OCI-LY7 (cell line): ENCODE measurements around the gene YIF1B. TPM values are rescaled to one million over a fixed set of nuclear protein-coding genes. Genes with fewer than 3 reads are reported as not detected.

Source experiments
- BruUV-seq: library from RNA; stranded (reverse); fragments of 400-500 nt; replicated peaks from 2 replicates; lab custom pipeline; 2021; lab: Mats Ljungman, UMichigan
- CTCF ChIA-PET: fragments of 300-600 bp; sonication (Branson Sonifier 250); formaldehyde crosslinking; loops from one replicate; lab custom pipeline; 2022; ENCODE audit warnings: antibody characterized with exemption; ENCODE audit not compliant: unreplicated experiment; lab: Charles Lee
- POLR2A ChIA-PET: fragments of 300-600 bp; sonication (Branson Sonifier 250); formaldehyde crosslinking; loops from one replicate; lab custom pipeline; 2022; ENCODE audit warnings: antibody characterized with exemption; lab: Charles Lee
- DNase-seq: peaks from one replicate; pipeline ENCODE4 v3.0.0-alpha.2; 2015; ENCODE audit warnings: low spot score
- H2AFZ ChIP-seq: fragments of 200-600 bp; sonication (generic), shearing (Covaris generic); 2 replicates; pipeline ENCODE4 v1.6.1; 2014; ENCODE audit warnings: mild to moderate bottlenecking, antibody characterized with exemption, low read length, moderate library complexity
- H3K27ac ChIP-seq: fragments of 200-600 bp; sonication (generic); 2 replicates; pipeline ENCODE4 v1.5.1; 2014; ENCODE audit warnings: mixed run types, low read depth, mild to moderate bottlenecking, moderate library complexity, low read length, inconsistent platforms; ENCODE audit not compliant: poor library complexity, severe bottlenecking
- H3K36me3 ChIP-seq: fragments of 200-600 bp; sonication (generic); 2 replicates; pipeline ENCODE4 v1.6.1; 2014; ENCODE audit warnings: mild to moderate bottlenecking, antibody characterized with exemption, low read length, moderate library complexity, mixed read lengths; ENCODE audit not compliant: insufficient read depth
- H3K4me1 ChIP-seq: fragments of 200-600 bp; sonication (generic); 2 replicates; pipeline ENCODE4 v1.5.1; 2014; ENCODE audit warnings: mild to moderate bottlenecking, low read length; ENCODE audit not compliant: insufficient read depth, poor library complexity, severe bottlenecking
- H3K4me2 ChIP-seq: fragments of 200-600 bp; sonication (generic); 2 replicates; pipeline ENCODE4 v1.6.1; 2014; ENCODE audit warnings: mild to moderate bottlenecking, low read length
- H3K4me3 ChIP-seq: fragments of 200-600 bp; sonication (generic); 2 replicates; pipeline ENCODE4 v1.5.1; 2014; ENCODE audit warnings: mild to moderate bottlenecking, low read depth, low read length; ENCODE audit not compliant: poor library complexity, severe bottlenecking
- H3K79me2 ChIP-seq: fragments of 200-600 bp; sonication (generic); 2 replicates; pipeline ENCODE4 v1.6.1; 2016; ENCODE audit warnings: low read depth, mild to moderate bottlenecking, low read length, moderate library complexity, mixed read lengths; ENCODE audit not compliant: insufficient read depth
- H3K9me2 ChIP-seq: fragments of 200-600 bp; sonication (generic); 2 replicates; pipeline ENCODE4 v1.6.1; 2016; ENCODE audit warnings: mild to moderate bottlenecking, low read length, mixed read lengths; ENCODE audit not compliant: insufficient read depth
- H3K9me3 ChIP-seq: fragments of 200-600 bp; sonication (generic); 2 replicates; pipeline ENCODE4 v1.6.1; 2014; ENCODE audit warnings: mild to moderate bottlenecking, mixed run types, low read length, mixed read lengths
- H4K20me1 ChIP-seq: fragments of 200-600 bp; sonication (generic); 2 replicates; pipeline ENCODE4 v1.6.1; 2014; ENCODE audit warnings: mild to moderate bottlenecking, antibody characterized with exemption, low read length, moderate library complexity, mixed read lengths; ENCODE audit not compliant: insufficient read depth
- CTCF ChIP-seq: fragments of 200-600 bp; sonication (generic); conservative IDR thresholded peaks from 2 replicates; pipeline ENCODE4 v1.5.1; 2014; ENCODE audit warnings: mild to moderate bottlenecking, antibody characterized with exemption, low read length, moderate library complexity, mixed read lengths
- EZH2phosphoT487 ChIP-seq: fragments of 200-600 bp; sonication (generic); IDR thresholded peaks from 2 replicates; pipeline ENCODE4 v1.6.1; 2018; ENCODE audit warnings: low read depth, borderline replicate concordance, mild to moderate bottlenecking, mixed run types, antibody characterized with exemption, low read length, moderate library complexity, mixed read lengths
- intact Hi-C: fragments of 100-400 bp; cut with micrococcal nuclease; formaldehyde crosslinking; loops from one replicate; pipeline ENCODE4 v1.10.0; 2022; ENCODE audit not compliant: unreplicated experiment
- total RNA-seq, 2 experiments: library from RNA; depleted of rRNA in 1 of 2; stranded (reverse); fragments of >200 nt in 1 of 2; shearing (Covaris generic) in 1 of 2; gene quantifications; 2 replicates each; pipeline ENCODE4 v1.2.3, GENCODE V29; 2014 to 2022

The YIF1B gene
- total RNA-seq, 2 experiments from 2014 or later = 64.3 to 68.3 TPM

- H3K9me2 ChIP-seq = no peaks in the 10 kb centered on the region
- intact Hi-C loops = loop anchor here (10.0 kb wide), 1 partner anchor 1095 kb away; the partner anchor contains the start of genes ZNF383 and ZNF585B
- no peaks in the 10 kb centered on the region for H4K20me1 ChIP-seq
- DNase-seq = no peak
- H3K36me3 ChIP-seq = peaks cover 9% of the 10 kb centered on the region; the same call in 1 of the 2 replicates
- no peak overlapping the region for H3K4me3 ChIP-seq
- ChIA-PET POLR2A (interaction anchor here (0.6 kb wide), 1 partner anchor 98 kb away, joined by 4 read pairs; no protein-coding TSS in a partner anchor), CTCF (no interaction called here)
- no TSS peak for BruUV-seq
- TF ChIP-seq CTCF (no peak), EZH2phosphoT487 (no peak)
- H3K4me1 ChIP-seq = peaks cover 8% of the 10 kb centered on the region
- no peak overlapping the region for H2AFZ ChIP-seq
- H3K4me2 ChIP-seq = no peak overlapping the region
- H3K9me3 ChIP-seq = no peaks in the 10 kb centered on the region
- H3K79me2 ChIP-seq = peaks cover 8% of the 10 kb centered on the region; the same call in 1 of the 2 replicates
- no peak overlapping the region for H3K27ac ChIP-seq
Observed at GRCh38 chr19:38310279-38310670, 5.5 kb downstream of the YIF1B start.

GRCh38 chr19:38309615-38310278 lies 6.0 kb downstream of the YIF1B start:
- no peaks in the 10 kb centered on the region for H3K9me2 ChIP-seq
- CTCF ChIA-PET = no interaction called here
- H3K27ac ChIP-seq = no peak overlapping the region
- DNase-seq = no peak
- BruUV-seq = no TSS peak
- H3K9me3 ChIP-seq = no peaks in the 10 kb centered on the region
- no peak overlapping the region for H2AFZ ChIP-seq
- POLR2A ChIA-PET = interaction anchor here (0.6 kb wide), 1 partner anchor 98 kb away, joined by 4 read pairs; no protein-coding TSS in a partner anchor
- H3K79me2 ChIP-seq = 0 out of 2 replicates have a peak, but pooled peaks cover 2% of the 10 kb centered on the region
- no peak overlapping the region for H3K4me2 ChIP-seq
- TF ChIP-seq EZH2phosphoT487 (no peak), CTCF (no peak)
- intact Hi-C loops = loop anchor here (10.0 kb wide), 1 partner anchor 1095 kb away; the partner anchor contains the start of genes ZNF383 and ZNF585B
- no peak overlapping the region for H3K4me3 ChIP-seq
- peaks cover 9% of the 10 kb centered on the region; the same call in 1 of the 2 replicates for H3K36me3 ChIP-seq
- peaks cover 3% of the 10 kb centered on the region for H3K4me1 ChIP-seq
- H4K20me1 ChIP-seq = no peaks in the 10 kb centered on the region
